ENCODE results near the gene SNORC.

Gene SNORC

GRCh38 chr2:232896111-232896510 is 26.0 kb downstream of the SNORC start:
- TF ChIP-seq CTCF (conservative IDR thresholded peaks at IDR 0.05; ENCODE audit: low read depth, low read length): no peak
- no peak overlapping the region for H3K9ac ChIP-seq
- no peaks in the 10 kb centered on the region for H4K20me1 ChIP-seq (ENCODE audit: insufficient read depth)
- H3K4me2 ChIP-seq: no peak overlapping the region
- H3K4me3 ChIP-seq (IDR thresholded peaks at IDR 0.05; ENCODE audit: insufficient read depth, low read depth, low read length): no peak overlapping the region
- no peak overlapping the region for H2AFZ ChIP-seq (ENCODE audit: low read depth)
- H3K36me3 ChIP-seq (ENCODE audit: insufficient read depth): no peaks in the 10 kb centered on the region
- no peaks in the 10 kb centered on the region for H3K79me2 ChIP-seq (ENCODE audit: insufficient read depth, low read depth)
- H3K27ac ChIP-seq: no peak overlapping the region
- H3K27me3 ChIP-seq (ENCODE audit: insufficient read depth, low read depth): no peaks in the 10 kb centered on the region
- H3K4me1 ChIP-seq (ENCODE audit: low read depth, poor library complexity, severe bottlenecking): no peaks in the 10 kb centered on the region

- Histone ChIP-seq H3K4me1 (ENCODE audit: low read depth, poor library complexity, severe bottlenecking) (no peaks in the 10 kb centered on the region), H4K20me1 (ENCODE audit: insufficient read depth) (no peaks in the 10 kb centered on the region), H2AFZ (ENCODE audit: low read depth) (no peak overlapping the region), H3K36me3 (ENCODE audit: insufficient read depth) (no peaks in the 10 kb centered on the region), H3K27ac (no peak overlapping the region), H3K27me3 (ENCODE audit: insufficient read depth, low read depth) (no peaks in the 10 kb centered on the region), H3K9ac (no peak overlapping the region), H3K4me3 (IDR thresholded peaks at IDR 0.05; ENCODE audit: insufficient read depth, low read depth, low read length) (no peak overlapping the region), H3K4me2 (no peak overlapping the region), H3K79me2 (ENCODE audit: insufficient read depth, low read depth) (no peaks in the 10 kb centered on the region)
- TF ChIP-seq CTCF (conservative IDR thresholded peaks at IDR 0.05; ENCODE audit: low read depth, low read length): no peak
Observed at GRCh38 chr2:232896720-232897597, 26.9 kb downstream of the SNORC start.

- Histone ChIP-seq H3K4me1 (ENCODE audit: low read depth, poor library complexity, severe bottlenecking) (no peaks in the 10 kb centered on the region), H3K4me3 (IDR thresholded peaks at IDR 0.05; ENCODE audit: insufficient read depth, low read depth, low read length) (no peak overlapping the region), H4K20me1 (ENCODE audit: insufficient read depth) (no peaks in the 10 kb centered on the region), H2AFZ (ENCODE audit: low read depth) (no peak overlapping the region), H3K4me2 (no peak overlapping the region), H3K27me3 (ENCODE audit: insufficient read depth, low read depth) (no peaks in the 10 kb centered on the region), H3K79me2 (ENCODE audit: insufficient read depth, low read depth) (no peaks in the 10 kb centered on the region), H3K27ac (no peak overlapping the region), H3K36me3 (ENCODE audit: insufficient read depth) (no peaks in the 10 kb centered on the region), H3K9ac (no peak overlapping the region)
- TF ChIP-seq CTCF (conservative IDR thresholded peaks at IDR 0.05; ENCODE audit: low read depth, low read length): no peak
Observed at GRCh38 chr2:232897598-232898408, 27.7 kb downstream of the SNORC start.

- no peak for TF ChIP-seq CTCF (conservative IDR thresholded peaks at IDR 0.05; ENCODE audit: low read depth, low read length)
- Histone ChIP-seq H3K4me3 (IDR thresholded peaks at IDR 0.05; ENCODE audit: insufficient read depth, low read depth, low read length) (no peak overlapping the region), H3K79me2 (ENCODE audit: insufficient read depth, low read depth) (no peaks in the 10 kb centered on the region), H3K4me2 (no peak overlapping the region), H3K27me3 (ENCODE audit: insufficient read depth, low read depth) (no peaks in the 10 kb centered on the region), H4K20me1 (ENCODE audit: insufficient read depth) (no peaks in the 10 kb centered on the region), H3K4me1 (ENCODE audit: low read depth, poor library complexity, severe bottlenecking) (no peaks in the 10 kb centered on the region), H2AFZ (ENCODE audit: low read depth) (no peak overlapping the region), H3K27ac (no peak overlapping the region), H3K36me3 (ENCODE audit: insufficient read depth) (no peaks in the 10 kb centered on the region), H3K9ac (no peak overlapping the region)
Observed at GRCh38 chr2:232898592-232899543, 28.8 kb downstream of the SNORC start.
